Measurements from ENCODE around the gene C5.

DNA sequence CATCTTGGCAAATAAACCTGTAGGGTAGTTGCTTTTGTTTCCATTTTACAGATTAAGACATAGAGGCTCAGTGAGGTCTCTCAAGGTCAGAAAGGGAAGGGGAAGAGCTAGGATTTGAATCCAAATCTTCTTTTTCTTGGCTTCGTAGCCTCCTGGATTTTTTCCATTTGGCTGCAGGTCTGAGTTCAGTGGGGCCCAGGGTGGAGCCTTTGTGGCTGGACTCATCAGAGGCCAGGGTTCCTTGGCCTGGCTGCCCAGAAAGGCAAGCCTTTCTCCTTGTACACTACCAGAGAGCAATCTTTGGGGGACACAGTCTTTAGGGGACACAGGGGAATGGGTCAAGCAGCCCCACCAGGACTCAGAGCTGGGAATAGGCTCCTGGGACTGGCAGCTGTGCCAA, 112.9 kb downstream of the C5 start:
- TF ChIP-seq CTCF (IDR thresholded peaks at IDR 0.05) (no peak), EZH2 (IDR thresholded peaks at IDR 0.05) (no peak)
